ENCODE results near the gene DCC.

- TF ChIP-seq CTCF (conservative IDR thresholded peaks at IDR 0.05; ENCODE audit: low read depth in 2 of 2) (no peak), POLR2AphosphoS5 (IDR thresholded peaks at IDR 0.05; ENCODE audit: low read depth) (no peak), EZH2phosphoT487 (IDR thresholded peaks at IDR 0.05; ENCODE audit: unreplicated experiment) (no peak), STAT1 (IDR thresholded peaks at IDR 0.05; ENCODE audit: unreplicated experiment) (no peak), EZH2 (IDR thresholded peaks at IDR 0.05; ENCODE audit: low read depth, unreplicated experiment) (no peak), ZNF462 (CRISPR knock-in tag; IDR thresholded peaks at IDR 0.05) (no peak), REST (IDR thresholded peaks at IDR 0.05; ENCODE audit: unreplicated experiment) (no peak), ETS1 (IDR thresholded peaks at IDR 0.05) (no peak), CREB1 (CRISPR knock-in tag; IDR thresholded peaks at IDR 0.05; ENCODE audit: low read depth) (no peak), ZNF331 (CRISPR knock-in tag; IDR thresholded peaks at IDR 0.05; ENCODE audit: low read depth) (no peak)
These were observed 791.0 kb downstream of the DCC start for GRCh38 chr18:53131001-53131400.

Data from GM23338 (cell line).